Natural killer cell treated with Interleukin-12 subunit alpha and Interleukin-12 subunit beta and Interleukin-15 and Interleukin-18, amount 100 ng/mL, for 72 hours (primary cell): ENCODE measurements around the gene RASSF5. TPM values are rescaled to one million over a fixed set of nuclear protein-coding genes. Genes with fewer than 3 reads are reported as not detected.

ENCODE experiments used
- ATAC-seq, 2 donors: fragments of 150-1000 bp; cut with Tn5 transposase in 1 of 2; sonication (Bioruptor Pico), chemical (Tn5 transposase) in 1 of 2; 2 replicates each; pipeline ENCODE4 v1.10.0; 2021
- DNase-seq: peaks from one replicate; pipeline ENCODE4 v3.0.0; 2022; ENCODE audit warnings: low spot score
- H3K27ac Mint-ChIP-seq, 2 donors: 1 replicate in 1 of 2; 2 replicates in 1 of 2; pipeline ENCODE4 v1.8.0; 2022; ENCODE audit warnings: mixed read lengths in 2 of 2, mild to moderate bottlenecking in 1 of 2, moderate library complexity in 1 of 2
- H3K27me3 Mint-ChIP-seq, 2 donors: 1 replicate in 1 of 2; 2 replicates in 1 of 2; pipeline ENCODE4 v1.8.0; 2022; ENCODE audit warnings: mixed read lengths in 2 of 2
- H3K36me3 Mint-ChIP-seq: one replicate; pipeline ENCODE4 v1.8.0; 2022; ENCODE audit warnings: mixed read lengths
- H3K4me1 Mint-ChIP-seq, 2 donors: 1 replicate in 1 of 2; 2 replicates in 1 of 2; pipeline ENCODE4 v1.8.0; 2022; ENCODE audit warnings: low read depth in 2 of 2, mixed read lengths in 2 of 2, mild to moderate bottlenecking in 1 of 2
- H3K4me3 Mint-ChIP-seq: one replicate; pipeline ENCODE4 v1.8.0; 2022; ENCODE audit warnings: mixed read lengths
- H3K9me3 Mint-ChIP-seq: 2 replicates; pipeline ENCODE4 v1.8.0; 2022; ENCODE audit warnings: mixed read lengths
- total RNA-seq, 2 donors: library from RNA; stranded (reverse); gene quantifications; one replicate each; pipeline ENCODE4 v1.2.3, GENCODE V29; 2022

RASSF5 gene
- total RNA-seq, 2 donors from 2014 or later, result 178 to 260 TPM

GRCh38 chr1:206518743-206519142, 11.4 kb downstream of the RASSF5 start:
- no peak for DNase-seq
- no peaks in the 10 kb centered on the region for H3K9me3 Mint-ChIP-seq
- H3K27ac Mint-ChIP-seq, result no peak overlapping the region
- no peak for ATAC-seq
- no peaks in the 10 kb centered on the region for H3K36me3 Mint-ChIP-seq
- no peaks in the 10 kb centered on the region for H3K27me3 Mint-ChIP-seq
- no peak overlapping the region for H3K4me3 Mint-ChIP-seq
- peaks cover 11 to 33% of the 10 kb centered on the region in 2 donors for H3K4me1 Mint-ChIP-seq

GRCh38 chr1:206521127-206521526, 13.8 kb downstream of the RASSF5 start:
- no peak overlapping the region for H3K4me3 Mint-ChIP-seq
- peaks cover 3 to 22% of the 10 kb centered on the region in 2 donors for H3K4me1 Mint-ChIP-seq
- ATAC-seq (no peak), DNase-seq (peak; percentile 53)
- H3K9me3 Mint-ChIP-seq, result no peaks in the 10 kb centered on the region
- H3K27me3 Mint-ChIP-seq, result no peaks in the 10 kb centered on the region
- no peak overlapping the region for H3K27ac Mint-ChIP-seq
- H3K36me3 Mint-ChIP-seq, result no peaks in the 10 kb centered on the region

- peak in 1 of 2 donors; percentile 28 for ATAC-seq
These were observed 14.5 kb downstream of the RASSF5 start for GRCh38 chr1:206521694-206522402.

DNA sequence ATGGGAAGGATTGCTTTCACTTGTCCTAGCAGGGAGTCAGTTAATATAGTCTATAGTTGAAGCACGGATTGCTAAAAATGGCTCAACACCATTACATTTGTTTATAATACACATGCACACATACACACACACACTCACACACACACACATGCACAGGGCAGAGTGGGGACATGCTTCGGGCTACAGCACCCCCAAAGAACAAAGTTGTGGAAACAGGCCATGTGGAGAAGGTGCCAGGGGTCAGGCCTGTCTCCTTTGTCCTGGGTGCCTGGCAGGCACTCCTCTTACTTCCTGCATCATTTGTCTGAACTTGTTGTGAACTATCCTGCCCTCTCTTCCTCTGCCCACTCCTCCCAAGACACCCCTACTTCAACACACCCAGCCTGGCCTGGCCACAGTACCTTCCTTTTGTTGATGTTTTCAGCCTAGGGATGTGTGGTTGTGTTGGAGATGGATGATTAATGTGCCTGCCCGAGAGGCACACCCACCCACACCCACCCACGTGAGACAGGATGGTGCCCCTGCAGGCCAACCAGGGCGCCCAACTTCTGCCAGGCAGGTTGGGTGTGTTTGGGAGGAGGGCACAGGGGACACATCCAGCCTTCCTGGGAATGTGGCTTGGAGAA, 17.5 kb downstream of the RASSF5 start:
- peak in 1 of 2 donors; percentile 60 for ATAC-seq
- no peaks in the 10 kb centered on the region for H3K27me3 Mint-ChIP-seq
- H3K27ac Mint-ChIP-seq, result no peak overlapping the region
- no peaks in the 10 kb centered on the region for H3K9me3 Mint-ChIP-seq
- no peak overlapping the region for H3K4me3 Mint-ChIP-seq
- no peaks in the 10 kb centered on the region for H3K36me3 Mint-ChIP-seq
- H3K4me1 Mint-ChIP-seq, result peaks cover 0 to 19% of the 10 kb centered on the region in 2 donors
- peak; percentile 45 for DNase-seq

More at GRCh38 chr1:206521694-206522402, 14.5 kb downstream of the RASSF5 start:
- no peaks in the 10 kb centered on the region for H3K36me3 Mint-ChIP-seq
- peaks cover 0 to 18% of the 10 kb centered on the region in 2 donors for H3K4me1 Mint-ChIP-seq
- H3K27me3 Mint-ChIP-seq, result no peaks in the 10 kb centered on the region
- H3K27ac Mint-ChIP-seq, result no peak overlapping the region
- no peaks in the 10 kb centered on the region for H3K9me3 Mint-ChIP-seq
- H3K4me3 Mint-ChIP-seq, result no peak overlapping the region
- DNase-seq, result no peak

- no peak overlapping the region for H3K27ac Mint-ChIP-seq
- no peak overlapping the region for H3K4me3 Mint-ChIP-seq
- no peaks in the 10 kb centered on the region for H3K27me3 Mint-ChIP-seq
- H3K36me3 Mint-ChIP-seq, result no peaks in the 10 kb centered on the region
- peak; percentile 12 for DNase-seq
- ATAC-seq, result no peak
- H3K4me1 Mint-ChIP-seq, result peaks cover 0 to 24% of the 10 kb centered on the region in 2 donors
- no peaks in the 10 kb centered on the region for H3K9me3 Mint-ChIP-seq
These were observed 19.0 kb downstream of the RASSF5 start for GRCh38 chr1:206526064-206526911.

DNA sequence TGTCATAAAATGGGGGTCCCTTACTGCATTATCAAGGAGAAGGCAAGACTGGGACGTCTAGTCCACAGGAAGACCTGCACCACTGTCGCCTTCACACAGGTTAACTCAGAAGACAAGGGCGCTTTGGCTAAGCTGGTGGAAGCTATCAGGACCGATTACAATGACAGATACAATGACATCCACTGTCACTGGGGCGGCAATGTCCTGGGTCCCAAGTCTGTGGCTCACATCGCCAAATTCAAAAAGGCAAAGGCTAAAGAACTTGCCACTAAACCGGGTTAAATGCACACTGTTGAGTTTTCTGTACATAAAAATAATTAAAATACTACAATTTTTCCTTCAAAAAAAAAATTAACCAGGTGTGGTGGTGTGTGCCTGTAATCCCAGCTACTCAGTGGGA, 22.1 kb downstream of the RASSF5 start:
- Mint-ChIP-seq H3K4me3 (no peak overlapping the region), H3K36me3 (no peaks in the 10 kb centered on the region), H3K27ac (no peak overlapping the region), H3K9me3 (no peaks in the 10 kb centered on the region), H3K4me1 (peaks cover 0 to 17% of the 10 kb centered on the region in 2 donors), H3K27me3 (no peaks in the 10 kb centered on the region)
- DNase-seq (peak; percentile 46), ATAC-seq (no peak)

DNA sequence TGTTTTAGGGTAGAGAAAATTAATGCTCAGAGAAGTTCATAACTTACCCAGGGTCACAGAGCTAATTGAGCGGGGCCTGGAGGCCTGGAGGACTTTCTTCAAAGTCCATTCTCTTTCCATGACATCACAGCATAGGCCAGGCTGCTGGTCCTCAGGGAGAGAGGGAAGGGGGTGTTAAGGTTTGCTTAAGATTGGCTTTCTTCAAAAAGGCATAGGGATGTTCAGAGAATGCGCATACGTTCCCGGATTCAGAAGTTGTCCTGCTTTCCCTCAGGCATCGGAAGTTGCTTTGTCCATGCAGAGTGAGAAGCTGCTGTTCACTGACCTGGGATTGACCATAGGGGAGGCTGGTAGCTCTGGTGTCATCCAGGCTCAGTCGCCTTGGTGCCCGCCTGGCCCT, 25.0 kb downstream of the RASSF5 start:
- no peaks in the 10 kb centered on the region for H3K27me3 Mint-ChIP-seq
- DNase-seq (no peak), ATAC-seq (no peak)
- no peak overlapping the region for H3K27ac Mint-ChIP-seq
- no peaks in the 10 kb centered on the region for H3K9me3 Mint-ChIP-seq
- no peak overlapping the region for H3K4me3 Mint-ChIP-seq
- peaks cover 0 to 14% of the 10 kb centered on the region in 2 donors for H3K4me1 Mint-ChIP-seq
- no peaks in the 10 kb centered on the region for H3K36me3 Mint-ChIP-seq

DNA sequence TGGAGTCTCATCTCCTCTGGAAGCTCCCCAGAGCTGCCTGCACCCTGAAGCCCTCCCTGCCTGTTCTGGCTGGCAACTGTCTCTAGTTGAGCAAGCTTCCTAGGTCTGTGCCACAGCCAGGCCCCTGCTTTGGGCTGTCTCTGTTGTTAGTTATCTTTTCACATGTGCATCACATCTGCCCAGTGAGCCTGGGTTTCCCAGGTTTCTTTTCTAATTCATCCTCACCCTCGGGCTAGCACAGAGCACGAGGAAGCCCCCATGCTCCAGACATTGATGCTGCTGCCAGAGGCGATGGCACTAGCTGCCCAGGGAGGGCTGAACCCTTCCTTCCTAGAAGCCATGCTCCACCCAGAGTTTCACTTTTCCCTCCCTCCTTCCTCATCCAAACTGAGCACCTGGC, 27.2 kb downstream of the RASSF5 start:
- no peaks in the 10 kb centered on the region for H3K27me3 Mint-ChIP-seq
- ATAC-seq (no peak), DNase-seq (peak; percentile 41)
- no peak overlapping the region for H3K4me3 Mint-ChIP-seq
- H3K4me1 Mint-ChIP-seq, result peaks cover 0 to 18% of the 10 kb centered on the region in 2 donors
- no peaks in the 10 kb centered on the region for H3K9me3 Mint-ChIP-seq
- peaks cover 6% of the 10 kb centered on the region for H3K36me3 Mint-ChIP-seq
- H3K27ac Mint-ChIP-seq, result no peak overlapping the region

GRCh38 chr1:206535853-206536188, 28.5 kb downstream of the RASSF5 start:
- no peaks in the 10 kb centered on the region for H3K9me3 Mint-ChIP-seq
- ATAC-seq (no peak), DNase-seq (peak; percentile 1)
- H3K4me3 Mint-ChIP-seq, result no peak overlapping the region
- H3K27me3 Mint-ChIP-seq, result no peaks in the 10 kb centered on the region
- peaks cover 0 to 23% of the 10 kb centered on the region in 2 donors for H3K4me1 Mint-ChIP-seq
- peaks cover 6% of the 10 kb centered on the region for H3K36me3 Mint-ChIP-seq
- no peak overlapping the region for H3K27ac Mint-ChIP-seq

GRCh38 chr1:206537141-206537540, 29.8 kb downstream of the RASSF5 start:
- DNase-seq, result no peak
- Mint-ChIP-seq H3K36me3 (peaks cover 6% of the 10 kb centered on the region), H3K4me1 (peaks cover 0 to 22% of the 10 kb centered on the region in 2 donors), H3K27me3 (no peaks in the 10 kb centered on the region), H3K27ac (no peak overlapping the region), H3K4me3 (no peak overlapping the region), H3K9me3 (no peaks in the 10 kb centered on the region)
- ATAC-seq, result no peak

DNA sequence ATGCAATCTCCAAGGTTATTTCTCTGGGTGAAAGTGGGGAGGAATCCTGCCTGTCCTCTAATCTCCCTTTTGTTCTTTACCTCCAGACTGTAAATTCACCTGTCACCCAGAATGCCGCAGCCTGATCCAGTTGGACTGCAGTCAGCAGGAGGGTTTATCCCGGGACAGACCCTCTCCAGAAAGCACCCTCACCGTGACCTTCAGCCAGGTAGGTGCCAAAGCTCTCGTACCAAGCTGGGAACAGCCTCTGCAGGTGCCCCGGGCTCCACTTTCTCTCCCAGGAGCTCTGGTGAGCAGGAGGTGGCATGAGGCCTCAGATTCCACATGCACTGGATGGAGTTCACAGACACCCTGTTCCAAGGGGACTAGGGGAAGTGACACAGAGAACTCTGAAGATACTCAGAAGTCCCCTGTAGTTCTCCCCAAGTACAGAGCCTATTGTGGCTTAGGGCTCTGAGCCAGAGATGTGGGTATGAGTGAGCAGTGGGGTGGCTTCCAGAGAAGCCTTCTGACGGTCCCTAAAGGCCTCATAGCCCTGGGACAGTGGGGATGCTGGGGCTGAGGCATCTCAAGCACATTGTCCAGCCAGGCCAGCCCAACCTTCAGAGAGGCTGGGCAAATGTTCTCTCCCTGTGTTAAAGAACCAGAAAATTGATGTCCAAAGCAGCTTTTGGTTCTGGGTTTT, 30.9 kb downstream of the RASSF5 start:
- H3K4me1 Mint-ChIP-seq, result peaks cover 0 to 27% of the 10 kb centered on the region in 2 donors
- H3K27me3 Mint-ChIP-seq, result no peaks in the 10 kb centered on the region
- H3K9me3 Mint-ChIP-seq, result no peaks in the 10 kb centered on the region
- no peak overlapping the region for H3K4me3 Mint-ChIP-seq
- peak; percentile 52 for DNase-seq
- no peak overlapping the region for H3K27ac Mint-ChIP-seq
- peaks cover 6% of the 10 kb centered on the region for H3K36me3 Mint-ChIP-seq
- ATAC-seq, result no peak

DNA sequence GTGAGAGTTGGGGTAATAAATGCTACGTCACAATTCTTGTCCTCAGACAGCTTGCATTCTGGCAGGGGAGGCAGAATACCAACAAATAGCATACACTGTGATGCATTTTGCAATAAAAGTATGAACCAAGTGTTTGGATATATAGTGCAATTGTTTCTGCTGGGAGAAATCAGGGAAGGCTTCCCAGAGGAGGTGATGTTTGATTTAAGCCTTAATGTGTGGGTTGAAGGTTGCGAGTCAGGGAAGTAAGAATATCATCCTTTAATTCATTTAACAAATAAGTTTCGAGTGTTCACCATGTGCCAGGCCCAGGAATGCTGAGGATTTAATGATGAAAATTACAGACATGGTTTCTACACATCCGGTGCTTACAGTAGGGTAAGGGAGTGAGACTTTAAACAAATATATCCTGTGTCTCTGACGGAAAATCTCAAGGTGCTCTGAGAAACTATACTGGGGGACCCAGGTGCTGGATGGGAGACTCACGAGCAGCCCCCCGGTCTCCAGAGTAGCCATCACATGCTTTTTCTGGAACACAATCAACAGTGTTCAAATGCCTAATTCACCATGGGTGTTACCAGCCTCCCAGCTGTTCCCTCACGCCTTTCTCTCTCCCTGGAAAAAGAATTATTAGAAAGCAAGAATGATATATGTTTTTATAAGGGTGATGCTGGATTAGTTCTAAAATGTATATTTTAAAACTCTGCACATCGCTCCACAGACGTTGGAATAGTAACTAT, 31.7 kb downstream of the RASSF5 start:
- no peak overlapping the region for H3K4me3 Mint-ChIP-seq
- H3K9me3 Mint-ChIP-seq, result no peaks in the 10 kb centered on the region
- peaks cover 0 to 28% of the 10 kb centered on the region in 2 donors for H3K4me1 Mint-ChIP-seq
- no peak overlapping the region for H3K27ac Mint-ChIP-seq
- peaks cover 6% of the 10 kb centered on the region for H3K36me3 Mint-ChIP-seq
- DNase-seq, result no peak
- no peak for ATAC-seq
- no peaks in the 10 kb centered on the region for H3K27me3 Mint-ChIP-seq
